Hindlimb muscle (tissue), 1 donor: ENCODE data around the gene NDUFS5. TPM values are rescaled to one million over a fixed set of nuclear protein-coding genes. Genes with fewer than 3 reads are reported as not detected.
"Not testable (repeated sequence)": the region's sequence is repeated elsewhere in the genome, so short reads cannot be mapped to it uniquely, and the experiment has no call there.

Source experiments
- DNase-seq: peaks from one replicate; pipeline ENCODE4 v3.0.0-alpha.2; 2013
- polyA plus RNA-seq: library from polyadenylated mRNA; unstranded; fragments of 120-200 nt; gene quantifications from one replicate; pipeline ENCODE4 v1.2.1, GENCODE V29; 2013; ENCODE audit not compliant: insufficient read length

NDUFS5 gene
- 302 TPM for polyA plus RNA-seq

DNA sequence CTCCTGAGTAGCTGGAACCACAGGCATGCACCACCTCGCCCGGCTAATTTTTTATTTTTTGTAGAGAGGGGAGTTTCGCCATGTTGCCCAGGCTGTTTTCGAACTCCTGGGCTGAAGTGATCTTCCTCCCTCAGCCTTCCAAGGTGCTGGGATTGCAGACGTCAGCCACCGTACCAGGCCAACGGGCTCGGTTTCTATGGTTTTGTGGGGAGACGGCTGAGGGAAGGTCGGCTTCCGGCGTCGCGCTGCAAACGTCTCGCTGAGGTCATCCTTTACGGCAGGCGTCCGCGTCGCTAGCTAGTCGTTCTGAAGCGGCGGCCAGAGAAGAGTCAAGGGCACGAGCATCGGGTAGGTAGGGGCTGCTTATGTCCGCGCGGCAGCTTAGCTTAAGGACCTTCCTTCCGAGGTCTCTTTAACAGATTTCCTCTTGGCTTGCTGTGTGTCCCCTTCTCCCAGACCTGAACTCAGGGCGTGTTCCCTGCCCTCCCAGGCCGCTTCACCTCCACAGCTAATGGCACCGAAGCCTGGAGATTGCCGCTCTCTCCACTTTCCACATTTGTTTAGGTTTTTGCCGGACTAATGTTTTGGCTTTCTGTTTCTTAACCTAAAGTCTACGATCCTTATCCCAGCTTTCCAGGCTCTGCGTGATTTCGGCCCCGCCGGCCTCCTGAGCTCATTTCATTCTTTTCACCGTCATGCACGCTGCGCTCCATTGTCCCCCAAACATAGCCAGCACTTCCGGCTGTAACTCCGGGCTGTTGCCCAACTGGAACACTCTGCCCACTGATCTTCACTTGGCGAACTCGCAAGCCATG lies at the start of gene NDUFS5:
Gene NDUFS5, plus strand, starts transcription at position 300 of the 815 bp plus-strand sequence. CDS start 2,375 bp downstream, outside the sequence.
- peak; percentile 92 for DNase-seq

DNA sequence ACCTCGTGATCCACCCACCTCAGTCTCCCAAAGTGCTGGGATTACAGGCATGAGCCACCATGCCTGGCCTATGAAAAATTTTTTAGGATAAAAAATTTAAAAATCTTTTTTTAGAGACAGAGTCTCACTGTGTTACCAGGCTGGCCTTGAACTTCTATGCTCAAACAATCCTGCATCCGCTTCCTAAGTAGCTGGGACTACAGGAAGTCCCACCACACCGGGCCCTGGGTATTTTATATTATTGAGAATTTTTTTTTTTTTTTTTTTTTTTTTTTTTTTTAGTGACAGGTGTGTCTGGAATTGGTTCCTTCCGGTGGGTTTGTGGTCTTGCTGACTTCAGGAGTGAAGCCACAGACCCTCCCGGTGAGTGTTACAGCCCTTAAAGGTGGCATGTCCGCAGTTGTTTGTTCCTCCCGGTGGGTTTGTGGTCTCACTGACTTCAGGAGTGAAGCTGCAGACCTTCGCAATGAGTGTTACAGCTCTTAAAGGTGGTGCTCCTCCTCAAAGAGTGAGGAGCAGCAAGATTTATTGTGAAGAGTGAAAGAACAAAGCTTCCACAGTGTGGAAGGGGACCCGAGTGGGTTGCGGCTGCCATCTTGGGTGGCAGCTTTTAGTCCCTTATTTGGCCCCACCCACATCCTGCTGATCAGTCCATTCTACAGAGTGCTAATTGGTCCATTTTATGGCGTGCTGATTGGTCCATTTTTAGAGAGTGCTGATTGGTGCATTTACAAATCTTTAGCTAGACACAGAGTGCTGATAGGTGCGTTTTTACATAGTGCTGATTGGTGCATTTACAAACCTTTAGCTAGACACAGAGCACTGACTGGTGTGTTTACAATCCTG lies 48.5 kb upstream of the NDUFS5 start:
- DNase-seq, result not testable (repeated sequence)

DNA sequence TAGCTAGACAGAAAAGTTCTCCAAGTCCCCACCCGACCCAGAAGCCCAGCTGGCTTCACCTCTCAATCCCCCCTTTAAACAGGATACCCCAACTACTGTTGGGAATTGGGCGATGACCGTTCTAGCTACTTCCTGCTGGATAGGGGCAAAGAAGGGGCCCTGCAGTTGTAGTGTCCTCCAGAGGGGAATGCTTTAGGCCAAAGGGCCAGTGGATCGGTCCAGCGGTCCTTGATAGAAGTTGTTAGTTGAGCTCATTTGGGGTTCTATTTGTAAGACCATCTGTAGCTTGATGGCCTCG lies 48.0 kb upstream of the NDUFS5 start:
- DNase-seq, result not testable (repeated sequence)

- not testable (repeated sequence) for DNase-seq
Observed at GRCh38 chr1:38979380-38979779, 46.8 kb upstream of the NDUFS5 start.

GRCh38 chr1:38989979-38990378 lies 36.2 kb upstream of the NDUFS5 start:
- no peak for DNase-seq

GRCh38 chr1:38990386-38990737 lies 35.8 kb upstream of the NDUFS5 start:
- peak; percentile 17 for DNase-seq

- peak; percentile 99 for DNase-seq
Observed at GRCh38 chr1:38990738-38991637, 35.2 kb upstream of the NDUFS5 start, which contains the start of gene AKIRIN1. AKIRIN1 (plus strand) TSS chr1:38991276; CDS start chr1:38991381, 105 bp downstream.

DNA sequence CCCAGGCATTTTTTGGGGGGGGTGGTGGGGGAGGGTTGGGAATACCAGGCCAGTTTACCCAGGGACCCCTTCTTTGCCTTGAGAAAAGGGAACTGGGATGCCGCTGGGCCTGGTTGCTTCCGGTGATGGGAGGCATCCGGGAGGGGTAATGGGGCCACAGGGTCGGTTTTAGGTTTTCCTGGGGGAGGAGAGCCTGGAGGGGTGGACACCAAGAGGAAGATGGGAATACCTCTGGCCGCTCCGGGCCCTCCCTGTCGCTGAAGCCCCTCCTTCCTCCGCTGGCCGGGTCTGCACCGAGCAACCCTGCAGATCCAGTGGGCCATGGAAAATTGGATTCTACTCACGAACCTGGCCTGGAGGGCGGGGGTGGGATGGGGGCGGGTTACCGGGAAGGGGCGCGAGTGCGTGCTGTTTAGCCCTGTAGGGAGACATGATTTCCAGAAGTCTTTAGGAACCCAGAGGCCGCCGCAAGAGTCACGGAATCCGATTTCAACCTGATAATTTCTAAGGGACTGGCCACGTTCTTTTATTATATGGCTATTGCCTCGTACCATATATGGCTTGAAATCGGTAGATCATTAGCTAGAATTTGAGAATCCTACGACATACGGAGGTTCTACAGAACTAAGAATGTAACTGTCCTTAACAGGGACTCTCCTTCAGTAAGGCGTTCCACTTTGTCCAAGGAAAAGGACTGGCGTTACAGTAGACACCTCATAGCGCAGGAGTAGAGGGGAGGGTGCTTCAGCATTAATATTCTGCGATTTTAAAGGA lies 34.3 kb upstream of the NDUFS5 start:
- peak; percentile 55 for DNase-seq

- no peak for DNase-seq
Observed at GRCh38 chr1:38992412-38993111, 33.6 kb upstream of the NDUFS5 start.

GRCh38 chr1:38994196-38994595 lies 32.0 kb upstream of the NDUFS5 start:
- DNase-seq, result no peak

DNA sequence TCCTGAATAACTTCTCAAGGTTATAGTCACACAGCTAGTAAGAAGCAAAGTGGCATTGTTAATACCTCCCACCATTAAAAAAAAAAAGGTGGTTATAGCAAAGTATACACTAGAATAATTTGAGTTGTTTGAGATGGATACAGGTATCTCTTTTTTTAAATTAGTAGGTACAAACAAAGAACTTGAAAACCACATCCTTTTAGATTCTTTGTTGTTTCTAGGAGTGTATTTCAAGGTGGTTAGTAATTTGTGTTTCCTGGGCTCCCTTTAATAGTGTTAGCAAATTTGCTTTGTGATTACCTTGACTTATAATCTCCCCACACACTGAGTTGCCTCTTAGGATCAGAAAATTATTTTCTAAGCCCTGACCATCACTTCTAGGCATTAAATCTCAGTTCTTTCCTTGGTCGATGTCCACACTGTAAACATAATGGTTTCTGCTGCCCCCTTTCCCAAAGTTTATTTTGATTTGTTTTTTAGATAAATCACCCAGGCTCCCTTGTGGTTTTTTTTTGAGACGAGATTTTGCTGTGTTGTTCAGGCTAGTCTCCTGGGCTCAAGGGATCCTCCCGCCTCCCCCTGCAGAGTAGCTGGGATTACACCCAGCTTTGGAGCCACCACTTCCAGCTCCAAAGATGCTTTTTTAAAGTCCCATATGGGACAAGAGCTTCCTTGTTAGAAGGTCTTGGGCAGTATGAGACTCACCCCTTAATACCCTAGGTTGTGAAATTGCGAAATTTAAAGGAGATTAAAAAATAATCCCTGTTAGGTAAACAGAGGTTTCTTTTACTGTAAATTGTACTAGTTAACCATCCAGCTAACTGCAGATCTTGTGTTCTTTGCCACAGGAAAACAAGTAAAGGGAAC lies 28.9 kb upstream of the NDUFS5 start:
- no peak for DNase-seq

GRCh38 chr1:38997901-38998190 lies 28.3 kb upstream of the NDUFS5 start:
- DNase-seq, result no peak

- DNase-seq, result no peak
Observed at GRCh38 chr1:39001516-39002421, 24.4 kb upstream of the NDUFS5 start.

GRCh38 chr1:39003281-39003680 lies 22.9 kb upstream of the NDUFS5 start:
- no peak for DNase-seq

DNA sequence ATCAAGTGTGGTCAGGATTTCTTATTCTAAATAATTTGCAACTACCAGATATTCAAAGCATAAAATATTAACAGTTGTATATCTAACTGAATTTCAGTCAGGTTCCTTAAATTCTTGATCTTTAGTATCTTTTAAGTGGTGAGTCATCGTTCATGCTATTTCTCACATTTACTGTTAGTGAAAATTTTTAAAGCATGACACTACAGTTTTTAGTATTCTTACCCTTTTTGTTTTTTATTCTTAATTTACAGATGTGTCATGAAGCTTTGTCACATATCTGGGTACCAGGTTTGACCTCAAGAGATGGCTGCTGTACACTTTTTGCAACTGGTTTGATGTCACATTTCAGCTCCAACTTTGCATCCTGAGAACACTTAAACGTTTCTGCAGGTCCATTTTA lies 22.4 kb upstream of the NDUFS5 start:
- no peak for DNase-seq

- DNase-seq, result no peak
Observed at GRCh38 chr1:39006287-39006686, 19.9 kb upstream of the NDUFS5 start.

DNA sequence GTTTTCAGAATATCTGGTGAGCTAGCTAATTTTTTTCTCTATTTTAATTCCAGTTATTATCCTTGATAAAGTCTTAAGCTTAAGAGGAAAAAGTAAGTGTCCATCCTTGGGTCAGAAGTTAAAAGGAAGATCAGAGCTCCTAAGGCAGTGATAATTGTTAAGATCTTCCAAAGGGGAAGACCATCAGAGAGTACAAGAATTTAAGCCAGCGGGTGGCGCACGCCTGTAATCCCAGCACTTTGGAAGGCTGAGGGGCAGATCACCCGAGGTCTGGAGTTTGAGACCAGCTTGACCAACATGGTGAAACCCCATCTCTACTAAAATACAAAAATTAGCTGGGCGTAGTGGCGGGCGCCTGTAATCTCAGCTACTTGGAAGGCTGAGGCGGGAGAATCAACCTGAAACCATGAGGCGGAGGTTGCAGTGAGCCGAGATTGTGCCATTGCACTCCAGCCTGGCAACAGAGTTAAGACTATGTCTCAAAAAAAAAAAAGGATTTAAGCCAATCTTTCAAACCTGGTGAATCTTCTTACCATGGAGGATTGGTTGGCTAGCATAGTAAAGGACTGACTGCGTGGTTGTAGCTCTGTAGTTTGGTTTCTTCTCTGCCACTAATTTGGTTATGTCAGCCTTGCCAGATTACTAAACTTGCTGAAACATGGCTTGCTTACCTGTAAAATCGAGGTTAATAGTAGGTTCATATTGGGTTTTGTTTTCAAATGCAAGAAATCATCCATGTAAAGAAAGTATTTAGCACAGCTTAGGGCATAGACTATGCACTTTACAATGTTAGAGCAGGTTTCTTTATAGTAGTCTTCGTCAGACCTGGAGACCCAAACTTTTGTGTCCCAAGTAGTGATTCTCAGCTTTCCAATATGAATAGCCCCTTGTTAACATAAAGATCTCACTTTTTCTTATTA lies 19.2 kb upstream of the NDUFS5 start:
- no peak for DNase-seq

DNA sequence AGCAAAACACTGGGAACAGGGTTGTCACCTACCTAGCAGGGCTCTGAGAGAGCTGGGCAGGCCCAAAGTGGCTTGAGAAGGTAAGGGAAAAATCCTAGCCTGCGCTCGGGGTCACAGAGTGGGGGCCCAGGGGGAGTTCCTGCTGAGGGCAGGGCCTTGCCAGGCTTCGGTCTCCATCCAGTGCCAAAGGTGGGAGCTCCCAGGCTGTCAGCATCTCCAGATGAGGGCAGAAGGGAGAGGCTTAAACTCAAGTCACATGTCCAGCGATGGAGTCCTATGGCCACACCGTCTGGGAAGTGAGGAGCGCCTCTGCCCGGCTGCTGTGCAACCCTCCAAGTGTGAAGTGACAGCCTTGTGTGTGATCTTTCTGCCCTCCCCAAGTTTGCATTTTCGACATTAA lies 11.2 kb upstream of the NDUFS5 start:
- DNase-seq, result not testable (repeated sequence)
